Stimulated activated CD8-positive, alpha-beta memory T cell treated with anti-CD3 and anti-CD28 coated beads, Interleukin-12 subunit alpha, Interleukin-12 subunit beta, amount 100 ng/mL, for 24 hours (primary cell): ENCODE data around the gene NBPF26.
A peak's percentile ranks its signal among the peaks of the same experiment; 100 is the strongest.
"Not testable (repeated sequence)": the region's sequence is repeated elsewhere in the genome, so short reads cannot be mapped to it uniquely, and the experiment has no call there.

ENCODE experiments used
- DNase-seq: peaks from one replicate; pipeline ENCODE4 v3.0.0-alpha.2; 2020; ENCODE audit errors: extremely low read depth

Gene NBPF26

GRCh38 chr1:120723715-120724402 lies at the start of gene NBPF26:
Gene NBPF26, plus strand, starts transcription at chr1:120723945.
- DNase-seq = peak; percentile 19

GRCh38 chr1:120680106-120680819 lies 43.5 kb upstream of the NBPF26 start:
- DNase-seq = not testable (repeated sequence)

GRCh38 chr1:120680938-120681337 lies 42.8 kb upstream of the NBPF26 start:
- DNase-seq = not testable (repeated sequence)

GRCh38 chr1:120684397-120684796 lies 39.3 kb upstream of the NBPF26 start:
- not testable (repeated sequence) for DNase-seq

GRCh38 chr1:120685622-120686021 lies 38.1 kb upstream of the NBPF26 start:
- DNase-seq = not testable (repeated sequence)

- not testable (repeated sequence) for DNase-seq
Observed at GRCh38 chr1:120687250-120687649, 36.5 kb upstream of the NBPF26 start.

- DNase-seq = not testable (repeated sequence)
Observed at GRCh38 chr1:120700807-120701562, 22.8 kb upstream of the NBPF26 start.

GRCh38 chr1:120723358-120723714 lies 409 bp upstream of the NBPF26 start:
- not testable (repeated sequence) for DNase-seq

- not testable (repeated sequence) for DNase-seq
Observed at GRCh38 chr1:120724507-120724906, 762 bp downstream of the NBPF26 start.

GRCh38 chr1:120728811-120729210 lies 5.1 kb downstream of the NBPF26 start:
- not testable (repeated sequence) for DNase-seq

GRCh38 chr1:120769090-120769489 lies 45.3 kb downstream of the NBPF26 start:
- DNase-seq = not testable (repeated sequence)

GRCh38 chr1:120805452-120805851 lies 81.7 kb downstream of the NBPF26 start:
- DNase-seq = not testable (repeated sequence)

- not testable (repeated sequence) for DNase-seq
Observed at GRCh38 chr1:120811822-120812221, 88.1 kb downstream of the NBPF26 start.

- DNase-seq = not testable (repeated sequence)
Observed at GRCh38 chr1:120825051-120825450, 101.3 kb downstream of the NBPF26 start.

- not testable (repeated sequence) for DNase-seq
Observed at GRCh38 chr1:120826623-120827022, 102.9 kb downstream of the NBPF26 start.

- not testable (repeated sequence) for DNase-seq
Observed at GRCh38 chr1:120844186-120844944, 120.6 kb downstream of the NBPF26 start.

GRCh38 chr1:120844945-120845330 lies 121.2 kb downstream of the NBPF26 start:
- not testable (repeated sequence) for DNase-seq

GRCh38 chr1:120849400-120850286 lies 125.9 kb downstream of the NBPF26 start:
- not testable (repeated sequence) for DNase-seq

- not testable (repeated sequence) for DNase-seq
Observed at GRCh38 chr1:120850287-120850536, 126.5 kb downstream of the NBPF26 start.

GRCh38 chr1:120850537-120851421 lies 127.0 kb downstream of the NBPF26 start:
- not testable (repeated sequence) for DNase-seq
